ENCODE data around the gene SMYD3. TPM values are rescaled to one million over a fixed set of nuclear protein-coding genes. Genes with fewer than 3 reads are reported as not detected.

The SMYD3 gene
- total RNA-seq, 2 donors from 2014 or later: 16.2 to 16.4 TPM

DNA sequence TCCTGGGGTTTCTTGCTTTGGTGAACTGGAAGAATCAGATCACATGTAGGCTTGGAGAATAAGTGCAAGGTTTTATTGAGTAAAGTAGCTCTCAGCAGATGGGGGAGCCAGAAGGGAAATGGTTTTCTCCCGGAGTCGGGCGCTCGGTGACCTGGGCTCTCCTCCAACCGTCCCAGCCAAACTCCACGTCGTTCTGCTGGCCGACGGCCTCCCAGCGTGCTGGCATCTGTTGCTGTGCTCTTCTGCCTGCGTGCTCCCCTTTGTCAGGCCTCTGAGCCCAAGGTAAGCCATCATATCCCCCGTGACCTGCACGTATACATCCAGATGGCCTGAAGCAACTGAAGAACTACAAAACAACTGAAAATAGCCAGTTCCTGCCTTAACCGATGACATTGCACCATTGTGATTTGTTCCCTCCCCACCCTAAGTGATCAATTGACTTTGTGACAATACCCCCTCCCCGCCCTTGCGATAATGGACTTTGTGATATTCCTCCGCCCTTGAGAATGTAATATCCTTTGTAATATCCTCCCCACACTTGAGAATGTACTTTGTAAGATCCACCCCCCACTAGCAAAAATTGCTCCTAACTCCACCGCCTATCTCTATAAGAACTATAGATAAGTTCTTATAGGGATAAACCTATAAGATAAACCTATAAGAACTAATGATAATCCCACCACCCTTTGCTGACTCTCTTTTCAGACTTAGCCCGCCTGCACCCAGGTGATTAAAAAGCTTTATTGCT lies 88.3 kb downstream of the SMYD3 start:
- DNase-seq: no peak
- no peaks in the 10 kb centered on the region for H3K27me3 ChIP-seq
- H3K36me3 ChIP-seq: no peaks in the 10 kb centered on the region
- H3K9ac ChIP-seq (ENCODE audit: low read depth in 2 of 2, low read length in 2 of 2): no peak overlapping the region
- no peaks in the 10 kb centered on the region for H3K9me3 ChIP-seq
- no peak overlapping the region for H3K4me3 ChIP-seq
- intact Hi-C loops (cut with DNase I): no loop called here
- no peaks in the 10 kb centered on the region for H3K4me1 ChIP-seq
- no peak overlapping the region for H3K27ac ChIP-seq
- TF ChIP-seq, protein P1, sequence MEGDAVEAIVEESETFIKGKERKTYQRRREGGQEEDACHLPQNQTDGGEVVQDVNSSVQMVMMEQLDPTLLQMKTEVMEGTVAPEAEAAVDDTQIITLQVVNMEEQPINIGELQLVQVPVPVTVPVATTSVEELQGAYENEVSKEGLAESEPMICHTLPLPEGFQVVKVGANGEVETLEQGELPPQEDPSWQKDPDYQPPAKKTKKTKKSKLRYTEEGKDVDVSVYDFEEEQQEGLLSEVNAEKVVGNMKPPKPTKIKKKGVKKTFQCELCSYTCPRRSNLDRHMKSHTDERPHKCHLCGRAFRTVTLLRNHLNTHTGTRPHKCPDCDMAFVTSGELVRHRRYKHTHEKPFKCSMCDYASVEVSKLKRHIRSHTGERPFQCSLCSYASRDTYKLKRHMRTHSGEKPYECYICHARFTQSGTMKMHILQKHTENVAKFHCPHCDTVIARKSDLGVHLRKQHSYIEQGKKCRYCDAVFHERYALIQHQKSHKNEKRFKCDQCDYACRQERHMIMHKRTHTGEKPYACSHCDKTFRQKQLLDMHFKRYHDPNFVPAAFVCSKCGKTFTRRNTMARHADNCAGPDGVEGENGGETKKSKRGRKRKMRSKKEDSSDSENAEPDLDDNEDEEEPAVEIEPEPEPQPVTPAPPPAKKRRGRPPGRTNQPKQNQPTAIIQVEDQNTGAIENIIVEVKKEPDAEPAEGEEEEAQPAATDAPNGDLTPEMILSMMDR (IDR thresholded peaks at IDR 0.05): no peak

DNA sequence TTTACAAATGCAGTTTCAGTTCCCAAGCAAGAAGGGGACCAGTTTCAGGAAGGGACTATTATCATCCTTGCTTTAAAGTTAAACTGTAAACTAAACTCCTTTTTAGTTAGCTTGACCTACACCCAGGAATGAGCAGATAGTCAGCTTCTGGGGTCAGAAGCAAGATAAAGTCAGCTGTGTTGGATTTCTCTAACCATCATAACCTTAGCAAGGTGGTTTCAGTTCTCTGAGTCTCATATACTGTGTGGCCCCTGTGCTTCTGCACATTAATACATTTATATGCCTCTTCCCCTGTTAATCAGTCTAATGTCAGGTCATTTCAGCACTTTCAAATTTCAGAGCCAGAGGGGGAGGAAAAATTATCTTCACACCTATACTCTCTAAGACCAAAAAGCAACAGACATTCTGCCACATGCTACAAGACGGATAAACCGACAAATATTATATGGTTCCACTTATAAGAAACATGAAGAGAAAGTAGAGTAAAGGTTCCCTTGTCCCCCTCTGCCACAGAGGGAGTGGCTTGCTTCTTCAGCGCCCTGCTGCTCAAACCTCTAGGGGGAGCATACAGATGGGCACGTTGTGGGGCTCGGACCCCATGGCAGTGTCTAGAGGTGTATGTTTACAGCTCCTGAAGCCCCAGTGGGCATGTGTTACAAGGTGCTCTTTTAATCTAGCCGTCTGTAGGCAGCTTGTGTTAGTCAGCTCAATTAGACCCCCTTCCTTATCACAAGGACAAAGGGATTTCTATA lies 89.1 kb downstream of the SMYD3 start:
- DNase-seq: no peak
- TF ChIP-seq, protein P1 (IDR thresholded peaks at IDR 0.05): no peak
- no peak overlapping the region for H3K4me3 ChIP-seq
- H3K36me3 ChIP-seq: no peaks in the 10 kb centered on the region
- H3K9ac ChIP-seq (ENCODE audit: low read depth in 2 of 2, low read length in 2 of 2): no peak overlapping the region
- no peaks in the 10 kb centered on the region for H3K9me3 ChIP-seq
- no peak overlapping the region for H3K27ac ChIP-seq
- no peaks in the 10 kb centered on the region for H3K4me1 ChIP-seq
- intact Hi-C loops (cut with DNase I): no loop called here
- no peaks in the 10 kb centered on the region for H3K27me3 ChIP-seq

DNA sequence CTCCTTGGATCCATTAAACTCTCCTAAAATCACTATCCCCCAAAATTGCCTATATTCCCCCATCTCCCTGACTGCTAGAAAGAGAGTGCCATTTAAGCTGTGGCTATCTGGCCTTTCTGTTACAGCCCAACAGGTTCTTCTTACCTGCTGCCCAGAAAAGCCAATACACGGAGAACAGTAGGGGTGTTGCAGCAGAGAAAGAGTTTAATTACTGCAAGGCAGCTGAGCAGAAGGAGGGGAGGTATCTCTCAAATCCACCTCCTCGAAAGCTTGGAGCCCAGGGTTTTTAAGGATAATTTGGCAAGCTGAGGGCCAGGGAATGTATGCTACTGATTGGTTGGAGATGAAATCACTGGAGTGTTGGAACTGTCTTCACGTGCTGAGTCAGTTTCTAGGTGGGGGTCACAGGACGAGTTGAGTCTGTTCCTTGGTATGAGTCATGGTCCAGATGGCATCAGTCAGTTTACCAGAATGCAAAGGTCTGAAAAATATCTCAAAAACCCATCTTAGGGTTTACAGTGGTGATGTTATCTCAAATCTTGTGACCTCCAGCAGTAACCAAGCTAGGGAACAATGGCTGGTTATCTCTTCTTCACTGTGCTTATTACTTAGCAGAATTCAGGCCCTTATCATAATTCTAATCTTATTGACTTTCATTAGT lies 89.8 kb downstream of the SMYD3 start:
- Histone ChIP-seq H3K4me3 (no peak overlapping the region), H3K36me3 (no peaks in the 10 kb centered on the region), H3K9me3 (no peaks in the 10 kb centered on the region), H3K27me3 (no peaks in the 10 kb centered on the region), H3K9ac (ENCODE audit: low read depth in 2 of 2, low read length in 2 of 2) (no peak overlapping the region), H3K4me1 (no peaks in the 10 kb centered on the region), H3K27ac (no peak overlapping the region)
- TF ChIP-seq, protein P1 (IDR thresholded peaks at IDR 0.05): no peak
- intact Hi-C loops (cut with DNase I): no loop called here
- DNase-seq: no peak

DNA sequence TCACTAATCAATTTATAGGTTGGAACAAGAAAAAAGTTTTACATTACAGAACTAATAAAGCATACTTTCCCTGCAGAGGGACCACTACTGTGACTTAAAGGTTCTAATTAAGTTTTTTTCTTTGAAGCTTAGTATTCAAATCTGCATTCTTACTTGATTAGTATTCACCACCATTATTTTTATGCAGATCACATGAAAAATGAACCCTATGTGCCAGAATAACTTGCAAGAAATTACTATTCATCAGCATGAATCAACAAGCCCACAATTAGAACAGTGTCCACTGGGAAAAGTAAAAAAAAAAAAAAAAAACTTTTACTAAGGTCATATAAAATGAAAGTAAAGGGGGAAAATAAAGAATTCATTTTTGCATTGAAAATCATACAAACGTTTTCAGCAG lies 90.8 kb downstream of the SMYD3 start:
- Histone ChIP-seq H3K27ac (no peak overlapping the region), H3K4me1 (no peaks in the 10 kb centered on the region)
- DNase-seq: no peak

DNA sequence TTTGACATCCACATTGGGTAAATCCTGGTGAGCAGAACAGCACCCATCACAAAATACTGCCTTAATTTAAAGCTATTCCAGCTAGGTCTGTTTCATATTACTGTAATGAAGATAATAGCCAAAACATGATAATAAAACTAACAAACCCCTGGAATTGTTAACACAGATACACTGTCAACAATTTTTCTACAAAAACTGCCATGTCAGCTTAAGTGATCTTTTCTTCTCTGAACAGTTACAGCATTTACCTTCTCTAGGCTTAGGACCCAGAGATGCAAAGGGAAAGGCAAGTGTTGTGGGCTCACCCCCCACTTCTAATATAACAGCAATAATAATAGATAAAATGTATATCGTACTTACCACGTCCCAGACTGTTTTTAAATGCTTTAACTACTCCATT lies 92.1 kb downstream of the SMYD3 start:
- H3K27me3 ChIP-seq: no peaks in the 10 kb centered on the region
- TF ChIP-seq, protein P1 (IDR thresholded peaks at IDR 0.05): no peak
- H3K4me3 ChIP-seq: no peak overlapping the region
- no peaks in the 10 kb centered on the region for H3K4me1 ChIP-seq
- DNase-seq: no peak
- H3K36me3 ChIP-seq: no peaks in the 10 kb centered on the region
- no peak overlapping the region for H3K9ac ChIP-seq (ENCODE audit: low read depth in 2 of 2, low read length in 2 of 2)
- intact Hi-C loops (cut with DNase I): no loop called here
- H3K9me3 ChIP-seq: no peaks in the 10 kb centered on the region
- H3K27ac ChIP-seq: no peak overlapping the region

More for the DNA sequence above, 90.8 kb downstream of the SMYD3 start:
- H3K9ac ChIP-seq (ENCODE audit: low read depth in 2 of 2, low read length in 2 of 2): no peak overlapping the region
- intact Hi-C loops (cut with DNase I): no loop called here
- TF ChIP-seq, protein P1 (IDR thresholded peaks at IDR 0.05): no peak
- no peaks in the 10 kb centered on the region for H3K27me3 ChIP-seq
- no peak overlapping the region for H3K4me3 ChIP-seq
- H3K9me3 ChIP-seq: no peaks in the 10 kb centered on the region
- no peaks in the 10 kb centered on the region for H3K36me3 ChIP-seq
